ENCODE data around the gene SLC4A2.

The SLC4A2 gene

DNA sequence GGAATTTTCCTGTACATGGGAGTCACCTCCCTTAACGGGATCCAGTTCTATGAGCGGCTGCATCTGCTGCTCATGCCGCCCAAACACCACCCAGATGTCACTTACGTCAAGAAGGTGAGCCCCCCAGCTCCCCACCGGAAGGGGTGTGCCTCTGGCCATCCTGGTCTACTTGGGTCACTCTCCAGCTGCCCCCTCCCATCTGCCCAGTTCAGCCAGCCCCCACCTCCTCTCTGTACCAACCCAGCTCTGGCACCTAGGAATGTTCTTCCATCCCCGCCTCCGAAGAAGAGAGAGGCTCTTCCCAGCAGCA lies 16.2 kb downstream of the SLC4A2 start:
- 0 out of 2 replicates have a peak, but pooled peaks cover 5% of the 10 kb centered on the region for H3F3A ChIP-seq (ENCODE audit: low read depth)
- H3K9ac ChIP-seq (ENCODE audit: low read depth, low read length, poor library complexity, severe bottlenecking): no peak overlapping the region
- H3K9me2 ChIP-seq (replicated peaks; ENCODE audit: low read depth, low read length): no peaks in the 10 kb centered on the region
- peaks cover 14% of the 10 kb centered on the region for H4K20me1 ChIP-seq (ENCODE audit: insufficient read depth, low read length, poor library complexity, severe bottlenecking)
- H3K4me1 ChIP-seq (ENCODE audit: insufficient read depth, low read length, poor library complexity, severe bottlenecking): peaks cover 15% of the 10 kb centered on the region
- TF ChIP-seq, protein P1, sequence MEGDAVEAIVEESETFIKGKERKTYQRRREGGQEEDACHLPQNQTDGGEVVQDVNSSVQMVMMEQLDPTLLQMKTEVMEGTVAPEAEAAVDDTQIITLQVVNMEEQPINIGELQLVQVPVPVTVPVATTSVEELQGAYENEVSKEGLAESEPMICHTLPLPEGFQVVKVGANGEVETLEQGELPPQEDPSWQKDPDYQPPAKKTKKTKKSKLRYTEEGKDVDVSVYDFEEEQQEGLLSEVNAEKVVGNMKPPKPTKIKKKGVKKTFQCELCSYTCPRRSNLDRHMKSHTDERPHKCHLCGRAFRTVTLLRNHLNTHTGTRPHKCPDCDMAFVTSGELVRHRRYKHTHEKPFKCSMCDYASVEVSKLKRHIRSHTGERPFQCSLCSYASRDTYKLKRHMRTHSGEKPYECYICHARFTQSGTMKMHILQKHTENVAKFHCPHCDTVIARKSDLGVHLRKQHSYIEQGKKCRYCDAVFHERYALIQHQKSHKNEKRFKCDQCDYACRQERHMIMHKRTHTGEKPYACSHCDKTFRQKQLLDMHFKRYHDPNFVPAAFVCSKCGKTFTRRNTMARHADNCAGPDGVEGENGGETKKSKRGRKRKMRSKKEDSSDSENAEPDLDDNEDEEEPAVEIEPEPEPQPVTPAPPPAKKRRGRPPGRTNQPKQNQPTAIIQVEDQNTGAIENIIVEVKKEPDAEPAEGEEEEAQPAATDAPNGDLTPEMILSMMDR (conservative IDR thresholded peaks at IDR 0.05; ENCODE audit: low read length): no peak
- TF ChIP-seq EZH2phosphoT487 (IDR thresholded peaks at IDR 0.05; ENCODE audit: borderline replicate concordance): no peak
- H2AFZ ChIP-seq (ENCODE audit: low read length): no peak overlapping the region
- no peaks in the 10 kb centered on the region for H3K27me3 ChIP-seq (ENCODE audit: insufficient read depth, low read length, poor library complexity, severe bottlenecking)
- H3K79me2 ChIP-seq (ENCODE audit: insufficient read depth, low read length): peaks cover 18% of the 10 kb centered on the region
- no peaks in the 10 kb centered on the region for H3K9me3 ChIP-seq (ENCODE audit: insufficient read depth, low read depth, low read length)
- no peak overlapping the region for H3K4me3 ChIP-seq (ENCODE audit: low read length, poor library complexity, severe bottlenecking)
- H3K36me3 ChIP-seq (ENCODE audit: insufficient read depth, low read length): peaks cover 45% of the 10 kb centered on the region; the same call in 1 of the 2 replicates
- H3K4me2 ChIP-seq (ENCODE audit: low read depth, low read length, poor library complexity, severe bottlenecking): no peak overlapping the region

DNA sequence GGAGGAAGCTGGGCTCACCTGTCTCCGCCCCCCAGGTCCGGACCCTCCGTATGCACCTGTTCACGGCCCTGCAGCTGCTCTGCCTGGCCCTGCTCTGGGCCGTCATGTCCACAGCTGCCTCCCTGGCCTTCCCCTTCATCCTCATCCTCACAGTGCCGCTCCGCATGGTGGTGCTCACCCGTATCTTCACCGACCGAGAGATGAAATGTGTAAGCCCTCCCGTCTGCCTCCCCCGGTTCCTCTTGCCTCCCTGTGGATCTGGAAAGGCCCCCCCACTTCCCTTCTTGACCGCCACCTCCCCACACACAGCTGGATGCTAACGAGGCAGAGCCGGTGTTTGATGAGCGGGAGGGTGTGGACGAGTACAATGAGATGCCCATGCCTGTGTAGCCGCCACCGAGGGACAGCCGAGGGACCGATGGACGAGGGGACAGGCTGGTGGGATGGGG lies 16.6 kb downstream of the SLC4A2 start:
- Histone ChIP-seq H3K79me2 (ENCODE audit: insufficient read depth, low read length) (peaks cover 18% of the 10 kb centered on the region), H3K4me1 (ENCODE audit: insufficient read depth, low read length, poor library complexity, severe bottlenecking) (peaks cover 15% of the 10 kb centered on the region), H3K9ac (ENCODE audit: low read depth, low read length, poor library complexity, severe bottlenecking) (no peak overlapping the region), H4K20me1 (ENCODE audit: insufficient read depth, low read length, poor library complexity, severe bottlenecking) (peaks cover 14% of the 10 kb centered on the region), H3K9me3 (ENCODE audit: insufficient read depth, low read depth, low read length) (no peaks in the 10 kb centered on the region), H3K4me2 (ENCODE audit: low read depth, low read length, poor library complexity, severe bottlenecking) (no peak overlapping the region), H2AFZ (ENCODE audit: low read length) (no peak overlapping the region), H3K36me3 (ENCODE audit: insufficient read depth, low read length) (peaks cover 41% of the 10 kb centered on the region; the same call in 1 of the 2 replicates), H3F3A (ENCODE audit: low read depth) (0 out of 2 replicates have a peak, but pooled peaks cover 5% of the 10 kb centered on the region), H3K27me3 (ENCODE audit: insufficient read depth, low read length, poor library complexity, severe bottlenecking) (no peaks in the 10 kb centered on the region), H3K9me2 (replicated peaks; ENCODE audit: low read depth, low read length) (no peaks in the 10 kb centered on the region), H3K4me3 (ENCODE audit: low read length, poor library complexity, severe bottlenecking) (no peak overlapping the region)
- no peak for TF ChIP-seq EZH2phosphoT487 (IDR thresholded peaks at IDR 0.05; ENCODE audit: borderline replicate concordance)

DNA sequence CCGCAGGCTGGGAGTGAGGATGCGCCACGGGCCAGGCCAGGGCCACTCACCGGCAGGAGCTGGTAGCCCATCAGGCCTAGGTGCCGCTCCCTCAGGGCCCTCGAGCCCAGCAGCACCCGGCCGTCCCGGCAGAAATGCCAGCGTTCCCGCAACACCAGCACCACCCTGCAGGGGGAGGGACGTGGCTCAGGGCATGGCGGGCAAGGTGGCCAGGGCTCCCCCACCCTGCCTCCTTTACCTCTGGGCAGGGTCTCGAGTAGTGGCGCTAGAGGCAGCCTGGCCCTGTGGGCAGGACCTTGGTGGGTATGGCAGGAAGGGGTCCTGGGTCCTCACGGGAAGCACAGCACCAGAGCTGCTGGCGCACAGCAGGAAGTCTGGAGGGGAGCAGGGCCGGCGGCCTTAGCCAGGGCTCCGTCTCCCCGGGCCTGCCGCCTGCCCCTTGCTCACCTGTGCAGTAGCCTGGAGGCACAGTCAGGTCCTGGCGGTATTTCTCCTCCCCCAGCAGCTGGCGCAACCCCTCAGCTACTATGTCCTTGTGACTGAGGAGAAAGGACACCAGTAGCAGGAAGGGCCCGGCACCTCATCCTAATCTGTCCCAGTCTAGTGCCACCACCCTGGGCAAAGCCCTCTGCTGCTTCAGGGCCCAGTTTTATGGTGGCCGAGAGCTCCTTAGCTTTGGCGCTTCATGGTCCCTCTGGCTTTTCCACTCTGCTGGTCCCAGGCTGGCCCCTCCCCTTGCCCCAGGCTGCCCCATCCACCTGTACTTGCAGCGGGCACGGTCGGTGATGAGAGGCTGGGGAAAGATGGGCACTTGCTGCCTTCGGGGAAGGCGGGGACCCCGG lies 17.7 kb downstream of the SLC4A2 start:
- H2AFZ ChIP-seq (ENCODE audit: low read length): no peak overlapping the region
- H3K4me1 ChIP-seq (ENCODE audit: insufficient read depth, low read length, poor library complexity, severe bottlenecking): peaks cover 18% of the 10 kb centered on the region
- TF ChIP-seq, protein P1 (conservative IDR thresholded peaks at IDR 0.05; ENCODE audit: low read length): peak; percentile 27; the same call in 1 of the 2 replicates
- no peak for TF ChIP-seq EZH2phosphoT487 (IDR thresholded peaks at IDR 0.05; ENCODE audit: borderline replicate concordance)
- H3K27me3 ChIP-seq (ENCODE audit: insufficient read depth, low read length, poor library complexity, severe bottlenecking): no peaks in the 10 kb centered on the region
- no peaks in the 10 kb centered on the region for H3K9me2 ChIP-seq (replicated peaks; ENCODE audit: low read depth, low read length)
- H3K9ac ChIP-seq (ENCODE audit: low read depth, low read length, poor library complexity, severe bottlenecking): no peak overlapping the region
- no peak overlapping the region for H3K4me2 ChIP-seq (ENCODE audit: low read depth, low read length, poor library complexity, severe bottlenecking)
- H4K20me1 ChIP-seq (ENCODE audit: insufficient read depth, low read length, poor library complexity, severe bottlenecking): peaks cover 14% of the 10 kb centered on the region
- H3K4me3 ChIP-seq (ENCODE audit: low read length, poor library complexity, severe bottlenecking): no peak overlapping the region
- peaks cover 28% of the 10 kb centered on the region for H3K79me2 ChIP-seq (ENCODE audit: insufficient read depth, low read length)
- H3F3A ChIP-seq (ENCODE audit: low read depth): 0 out of 2 replicates have a peak, but pooled peaks cover 5% of the 10 kb centered on the region
- no peaks in the 10 kb centered on the region for H3K9me3 ChIP-seq (ENCODE audit: insufficient read depth, low read depth, low read length)
- peaks cover 31% of the 10 kb centered on the region; the same call in 1 of the 2 replicates for H3K36me3 ChIP-seq (ENCODE audit: insufficient read depth, low read length)

Measured in Loucy (cell line).